Astrocyte (in vitro differentiated cells and primary cell): Measurements from ENCODE around the gene PROB1. TPM values are rescaled to one million over a fixed set of nuclear protein-coding genes. Genes with fewer than 3 reads are reported as not detected.

Source experiments
- DNase-seq: peaks from one replicate; pipeline ENCODE4 v3.0.0-alpha.2; 2010; ENCODE audit warnings: low read depth
- FAIRE-seq: peaks from 2 replicates; lab custom pipeline; 2011; peaks lifted over from hg19 to GRCh38; lab: Jason Lieb, UNC
- H2AFZ ChIP-seq: 2 replicates; pipeline ENCODE4 v1.6.0; 2012; ENCODE audit warnings: low read depth, low read length, inconsistent platforms
- H3K27ac ChIP-seq: 2 replicates; pipeline ENCODE4 v1.5.1; 2011; ENCODE audit warnings: low read depth, low read length, inconsistent platforms
- H3K27me3 ChIP-seq: 2 replicates; pipeline ENCODE4 v1.6.0; 2011; ENCODE audit warnings: low read length, inconsistent platforms; ENCODE audit not compliant: insufficient read depth
- H3K36me3 ChIP-seq: 2 replicates; pipeline ENCODE4 v1.5.1; 2011; ENCODE audit warnings: low read length, inconsistent platforms; ENCODE audit not compliant: insufficient read depth
- H3K4me1 ChIP-seq: 2 replicates; pipeline ENCODE4 v1.5.1; 2011; ENCODE audit warnings: low read length, inconsistent platforms; ENCODE audit not compliant: insufficient read depth
- H3K4me2 ChIP-seq: 2 replicates; pipeline ENCODE4 v1.6.0; 2012; ENCODE audit warnings: low read length, inconsistent platforms
- H3K4me3 ChIP-seq: 2 replicates; pipeline ENCODE4 v1.5.1; 2011; ENCODE audit warnings: low read depth, mild to moderate bottlenecking, low read length, inconsistent platforms; ENCODE audit not compliant: insufficient read depth
- H3K79me2 ChIP-seq: 2 replicates; pipeline ENCODE4 v1.6.0; 2012; ENCODE audit warnings: mild to moderate bottlenecking, low read length, inconsistent platforms; ENCODE audit not compliant: insufficient read depth
- H3K9ac ChIP-seq: 2 replicates; pipeline ENCODE4 v1.6.0; 2012; ENCODE audit warnings: mild to moderate bottlenecking, low read length, inconsistent platforms
- H3K9me3 ChIP-seq: 2 replicates; pipeline ENCODE4 v1.5.1; 2012; ENCODE audit warnings: low read depth, mild to moderate bottlenecking, low read length, inconsistent platforms; ENCODE audit not compliant: insufficient read depth
- H4K20me1 ChIP-seq: 2 replicates; pipeline ENCODE4 v1.6.0; 2012; ENCODE audit warnings: low read length, inconsistent platforms; ENCODE audit not compliant: insufficient read depth
- H3K27ac Mint-ChIP-seq: one replicate; pipeline ENCODE4 v1.8.0; 2021; ENCODE audit warnings: mild to moderate bottlenecking, mixed read lengths; ENCODE audit not compliant: unreplicated experiment
- H3K27me3 Mint-ChIP-seq: one replicate; pipeline ENCODE4 v1.8.0; 2021; ENCODE audit warnings: low read depth, mixed read lengths; ENCODE audit not compliant: unreplicated experiment
- H3K36me3 Mint-ChIP-seq: one replicate; pipeline ENCODE4 v1.8.0; 2021; ENCODE audit warnings: low read depth, mixed read lengths; ENCODE audit not compliant: unreplicated experiment
- H3K4me1 Mint-ChIP-seq: one replicate; pipeline ENCODE4 v1.8.0; 2021; ENCODE audit warnings: low read depth, mixed read lengths; ENCODE audit not compliant: unreplicated experiment
- H3K4me3 Mint-ChIP-seq: one replicate; pipeline ENCODE4 v1.8.0; 2021; ENCODE audit warnings: mild to moderate bottlenecking, moderate library complexity, mixed read lengths; ENCODE audit not compliant: unreplicated experiment
- H3K9me3 Mint-ChIP-seq: one replicate; pipeline ENCODE4 v1.8.0; 2021; ENCODE audit warnings: mild to moderate bottlenecking, mixed read lengths; ENCODE audit not compliant: unreplicated experiment
- CTCF ChIP-seq: IDR thresholded peaks from 2 replicates; pipeline ENCODE4 v1.5.1; 2011; ENCODE audit warnings: low read depth, mild to moderate bottlenecking, inconsistent platforms, low read length, moderate library complexity; ENCODE audit not compliant: insufficient read depth
- EZH2 ChIP-seq: IDR thresholded peaks from 2 replicates; pipeline ENCODE4 v1.6.1; 2012; ENCODE audit warnings: mild to moderate bottlenecking, low read length, inconsistent platforms; ENCODE audit not compliant: insufficient read depth
- total RNA-seq: library from RNA; stranded (reverse); gene quantifications from 2 replicates; pipeline ENCODE4 v1.2.1, GENCODE V29; 2021

The PROB1 gene
- total RNA-seq, 1 donor from 2014 or later = 0.59 TPM

DNA sequence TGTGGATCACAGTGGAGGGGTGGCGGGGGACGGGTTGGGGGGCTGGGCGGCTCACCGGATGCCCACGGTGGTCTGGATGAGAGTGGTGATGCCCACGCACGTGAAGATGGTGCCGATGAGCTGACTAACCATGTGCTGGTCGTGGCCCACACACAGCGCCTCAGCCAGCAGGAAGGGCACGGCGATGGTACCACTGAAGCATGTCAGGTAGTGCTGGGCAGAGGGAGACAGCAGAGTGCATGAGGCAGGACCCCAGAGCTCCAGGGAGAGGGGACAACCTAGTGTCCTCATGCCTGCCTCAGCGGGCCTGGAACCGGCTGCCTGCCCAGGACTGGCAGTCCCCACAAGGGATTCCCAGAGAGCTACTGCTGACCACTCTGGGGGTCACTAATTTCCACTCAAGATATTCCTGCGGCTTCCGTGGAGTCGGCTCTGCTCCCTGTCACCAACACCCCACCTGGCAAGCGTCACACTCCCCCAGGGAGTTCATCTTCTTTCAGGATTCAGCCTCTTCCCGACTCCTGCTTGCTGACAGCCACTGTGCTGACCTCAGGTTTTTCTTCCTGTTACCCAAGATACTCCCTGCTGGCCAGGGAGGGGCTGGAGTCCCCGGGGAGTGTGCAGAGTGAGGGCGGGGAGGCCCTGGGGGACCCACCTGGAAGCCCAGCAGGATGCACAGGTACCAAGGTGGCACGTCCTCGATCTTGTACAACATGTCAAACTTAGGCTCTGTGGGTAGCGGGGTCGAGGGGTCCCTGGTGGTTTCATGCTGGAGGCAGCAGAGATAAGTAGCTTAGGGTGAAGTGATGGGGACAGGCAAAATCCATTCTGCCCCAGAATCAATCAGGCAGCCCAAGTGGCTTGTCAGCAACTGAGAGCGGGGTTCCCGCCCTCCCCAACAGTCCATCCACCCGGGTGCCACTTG is 12.8 kb downstream of the PROB1 start:
- peaks cover 11% of the 10 kb centered on the region for H3K36me3 Mint-ChIP-seq

DNA sequence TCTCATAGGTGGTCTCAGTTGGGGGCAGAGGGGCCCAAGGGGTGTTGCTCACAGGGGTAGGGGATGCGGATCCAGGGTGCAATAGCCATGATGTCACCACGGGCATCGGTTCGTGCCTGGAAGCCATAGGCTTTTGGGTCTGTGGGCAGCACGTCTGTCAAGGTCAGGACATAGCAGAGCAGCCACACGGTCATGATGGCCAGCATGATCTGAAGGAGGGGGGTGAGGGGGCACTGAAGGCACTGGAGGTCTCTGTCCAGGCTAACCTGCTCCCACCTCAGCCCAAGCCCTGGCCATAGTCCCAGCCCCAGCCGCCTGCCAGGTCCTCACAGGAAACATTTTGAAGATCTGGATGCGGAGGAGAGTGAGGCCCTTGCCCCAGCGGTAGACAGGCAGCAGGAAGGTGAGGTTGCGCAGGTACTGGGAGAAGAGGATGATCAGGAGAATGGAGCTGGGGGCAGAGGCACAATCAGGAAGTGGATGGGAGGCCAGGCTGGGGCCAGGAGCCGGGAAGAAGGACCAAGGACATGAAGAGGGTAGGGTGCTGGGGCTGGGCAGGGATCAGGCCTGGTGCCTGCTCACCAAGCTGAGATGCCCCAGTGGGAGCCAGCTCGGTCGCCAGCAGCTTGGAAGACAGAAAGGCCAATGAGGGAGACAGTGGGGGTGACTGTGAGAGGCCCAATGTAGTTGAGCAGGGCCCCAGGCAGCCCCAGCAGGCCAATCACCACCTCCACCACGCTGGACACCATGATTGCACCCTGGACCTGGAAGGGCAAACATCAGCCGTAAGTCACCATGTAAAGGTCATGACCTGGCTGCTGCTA is 15.1 kb downstream of the PROB1 start:
- no peak overlapping the region for H3K27ac Mint-ChIP-seq
- no peak overlapping the region for H3K4me2 ChIP-seq
- H3K36me3 Mint-ChIP-seq = peaks cover 19% of the 10 kb centered on the region

More for the DNA sequence above, 12.8 kb downstream of the PROB1 start:
- H3K4me1 ChIP-seq = no peaks in the 10 kb centered on the region
- no peaks in the 10 kb centered on the region for H3K9me3 Mint-ChIP-seq
- H3K27ac ChIP-seq = no peak overlapping the region
- no peak overlapping the region for H3K27ac Mint-ChIP-seq
- H3K36me3 ChIP-seq = no peaks in the 10 kb centered on the region
- H3K4me3 Mint-ChIP-seq = no peak overlapping the region
- H3K4me1 Mint-ChIP-seq = no peaks in the 10 kb centered on the region
- H3K9ac ChIP-seq = no peak overlapping the region
- no peak overlapping the region for H2AFZ ChIP-seq
- TF ChIP-seq CTCF (no peak), EZH2 (no peak)
- H3K9me3 ChIP-seq = no peaks in the 10 kb centered on the region
- no peak overlapping the region for H3K4me3 ChIP-seq
- H3K79me2 ChIP-seq = no peaks in the 10 kb centered on the region
- peaks cover 7% of the 10 kb centered on the region for H4K20me1 ChIP-seq
- peaks cover 16% of the 10 kb centered on the region for H3K27me3 Mint-ChIP-seq
- DNase-seq (no peak), FAIRE-seq (no peak)
- no peak overlapping the region for H3K4me2 ChIP-seq
- no peaks in the 10 kb centered on the region for H3K27me3 ChIP-seq

More for the DNA sequence above, 15.1 kb downstream of the PROB1 start:
- Histone ChIP-seq H3K4me1 (no peaks in the 10 kb centered on the region), H3K27ac (no peak overlapping the region), H3K9ac (no peak overlapping the region), H3K79me2 (no peaks in the 10 kb centered on the region), H2AFZ (no peak overlapping the region), H4K20me1 (peaks cover 11% of the 10 kb centered on the region), H3K9me3 (no peaks in the 10 kb centered on the region), H3K4me3 (no peak overlapping the region), H3K27me3 (no peaks in the 10 kb centered on the region), H3K36me3 (no peaks in the 10 kb centered on the region)
- Mint-ChIP-seq H3K9me3 (no peaks in the 10 kb centered on the region), H3K27me3 (peaks cover 6% of the 10 kb centered on the region), H3K4me3 (no peak overlapping the region), H3K4me1 (no peaks in the 10 kb centered on the region)
- FAIRE-seq = no peak
- no peak for TF ChIP-seq EZH2
- TF ChIP-seq CTCF = no peak
- no peak for DNase-seq
